Measurements from ENCODE around the gene FOS. TPM values are rescaled to one million over a fixed set of nuclear protein-coding genes. Genes with fewer than 3 reads are reported as not detected.

The FOS gene
- total RNA-seq, 1 experiment from 2014 or later: 5.5 TPM

DNA sequence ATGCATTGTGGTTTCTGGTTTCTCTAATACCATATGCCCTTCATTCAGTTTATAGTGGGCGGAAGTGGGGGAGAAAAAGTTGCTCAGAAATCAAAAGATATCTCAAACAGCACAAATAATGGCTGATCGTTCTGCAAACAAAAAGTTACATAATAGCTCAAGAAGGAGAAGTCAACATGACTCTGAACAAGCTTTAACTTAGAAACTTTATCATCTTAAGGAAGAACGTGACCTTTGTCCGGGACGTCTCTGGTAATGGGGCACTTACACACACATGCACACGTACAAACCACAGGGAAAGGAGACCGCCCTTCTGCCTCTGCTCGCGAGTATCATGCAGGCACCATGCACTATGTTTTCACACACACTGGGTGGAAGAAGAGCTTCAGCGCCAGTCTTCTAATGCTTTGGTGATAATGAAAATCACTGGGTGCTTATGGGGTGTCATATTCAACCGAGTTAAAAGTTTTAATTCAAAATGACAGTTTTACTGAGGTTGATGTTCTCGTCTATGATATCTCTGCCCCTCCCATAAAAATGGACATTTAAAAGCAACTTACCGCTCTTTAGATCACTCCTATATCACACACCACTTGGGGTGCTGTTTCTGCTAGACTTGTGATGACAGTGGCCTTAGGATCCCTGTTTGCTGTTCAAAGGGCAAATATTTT is 4.7 kb downstream of the FOS start:
- no peak overlapping the region for H3K9ac ChIP-seq (ENCODE audit: low read length)
- H3K4me2 ChIP-seq (ENCODE audit: low read depth, low read length, poor library complexity, severe bottlenecking): no peak overlapping the region
- peaks cover 8% of the 10 kb centered on the region; the same call in 1 of the 2 replicates for H4K20me1 ChIP-seq (ENCODE audit: insufficient read depth, low read depth, low read length)
- H3K79me2 ChIP-seq (ENCODE audit: low read length): no peaks in the 10 kb centered on the region
- H3K27ac ChIP-seq (ENCODE audit: low read length): no peak overlapping the region
- H3K9me3 ChIP-seq (ENCODE audit: low read length): no peaks in the 10 kb centered on the region
- peaks cover 11% of the 10 kb centered on the region for H3K4me1 ChIP-seq (ENCODE audit: low read length)
- H3K27me3 ChIP-seq (ENCODE audit: low read length): no peaks in the 10 kb centered on the region
- no peaks in the 10 kb centered on the region for H3K36me3 ChIP-seq (ENCODE audit: insufficient read depth, low read length)
- H3K4me3 ChIP-seq (ENCODE audit: low read length): no peak overlapping the region
- no peaks in the 10 kb centered on the region for H3K9me2 ChIP-seq (replicated peaks; ENCODE audit: insufficient read depth, low read length)
- peak; percentile 63 for DNase-seq
- H2AFZ ChIP-seq (ENCODE audit: low read length): no peak overlapping the region

GRCh38 chr14:75283833-75284563 is 5.4 kb downstream of the FOS start:
- H3K9me2 ChIP-seq (replicated peaks; ENCODE audit: insufficient read depth, low read length): no peaks in the 10 kb centered on the region
- H3K4me2 ChIP-seq (ENCODE audit: low read depth, low read length, poor library complexity, severe bottlenecking): no peak overlapping the region
- no peaks in the 10 kb centered on the region for H3K27me3 ChIP-seq (ENCODE audit: low read length)
- peaks cover 8% of the 10 kb centered on the region; the same call in 1 of the 2 replicates for H4K20me1 ChIP-seq (ENCODE audit: insufficient read depth, low read depth, low read length)
- no peaks in the 10 kb centered on the region for H3K79me2 ChIP-seq (ENCODE audit: low read length)
- no peak overlapping the region for H3K27ac ChIP-seq (ENCODE audit: low read length)
- H3K9ac ChIP-seq (ENCODE audit: low read length): no peak overlapping the region
- peaks cover 7% of the 10 kb centered on the region for H3K4me1 ChIP-seq (ENCODE audit: low read length)
- no peaks in the 10 kb centered on the region for H3K9me3 ChIP-seq (ENCODE audit: low read length)
- no peak overlapping the region for H2AFZ ChIP-seq (ENCODE audit: low read length)
- H3K36me3 ChIP-seq (ENCODE audit: insufficient read depth, low read length): no peaks in the 10 kb centered on the region
- H3K4me3 ChIP-seq (ENCODE audit: low read length): no peak overlapping the region
- DNase-seq: no peak

GRCh38 chr14:75285331-75285730 is 6.7 kb downstream of the FOS start:
- Histone ChIP-seq H3K9ac (ENCODE audit: low read length) (no peak overlapping the region), H3K27ac (ENCODE audit: low read length) (no peak overlapping the region), H3K9me3 (ENCODE audit: low read length) (no peaks in the 10 kb centered on the region), H3K4me1 (ENCODE audit: low read length) (no peaks in the 10 kb centered on the region), H3K36me3 (ENCODE audit: insufficient read depth, low read length) (no peaks in the 10 kb centered on the region), H3K4me3 (ENCODE audit: low read length) (no peak overlapping the region), H2AFZ (ENCODE audit: low read length) (no peak overlapping the region), H4K20me1 (ENCODE audit: insufficient read depth, low read depth, low read length) (no peaks in the 10 kb centered on the region), H3K27me3 (ENCODE audit: low read length) (no peaks in the 10 kb centered on the region), H3K79me2 (ENCODE audit: low read length) (no peaks in the 10 kb centered on the region), H3K9me2 (replicated peaks; ENCODE audit: insufficient read depth, low read length) (no peaks in the 10 kb centered on the region), H3K4me2 (ENCODE audit: low read depth, low read length, poor library complexity, severe bottlenecking) (no peak overlapping the region)
- no peak for DNase-seq

DNA sequence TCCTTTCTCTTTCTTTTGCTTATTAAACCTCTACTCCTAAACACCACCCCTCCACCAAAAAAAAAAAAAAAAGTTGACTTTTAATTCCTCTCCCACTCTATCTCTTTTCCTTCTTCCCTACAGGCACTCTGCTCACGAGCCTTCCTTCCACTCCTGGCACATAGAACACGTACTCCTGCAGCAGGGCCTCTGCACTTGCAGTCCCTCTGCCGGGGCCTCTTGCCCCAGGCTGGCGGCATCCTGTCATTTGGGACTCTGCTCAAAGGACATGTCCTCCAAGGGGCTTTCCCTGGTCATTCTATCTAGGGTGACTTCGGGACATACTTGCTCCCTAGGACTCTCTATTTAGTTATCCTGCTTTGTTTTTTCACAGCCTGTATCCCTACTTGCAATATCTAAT is 7.7 kb downstream of the FOS start:
- Histone ChIP-seq H3K4me1 (ENCODE audit: low read length) (no peaks in the 10 kb centered on the region), H2AFZ (ENCODE audit: low read length) (no peak overlapping the region), H3K4me3 (ENCODE audit: low read length) (no peak overlapping the region), H3K9ac (ENCODE audit: low read length) (no peak overlapping the region), H3K27ac (ENCODE audit: low read length) (no peak overlapping the region), H4K20me1 (ENCODE audit: insufficient read depth, low read depth, low read length) (no peaks in the 10 kb centered on the region), H3K79me2 (ENCODE audit: low read length) (no peaks in the 10 kb centered on the region), H3K36me3 (ENCODE audit: insufficient read depth, low read length) (no peaks in the 10 kb centered on the region), H3K27me3 (ENCODE audit: low read length) (no peaks in the 10 kb centered on the region), H3K9me3 (ENCODE audit: low read length) (no peaks in the 10 kb centered on the region), H3K4me2 (ENCODE audit: low read depth, low read length, poor library complexity, severe bottlenecking) (no peak overlapping the region), H3K9me2 (replicated peaks; ENCODE audit: insufficient read depth, low read length) (no peaks in the 10 kb centered on the region)
- no peak for DNase-seq

DNA sequence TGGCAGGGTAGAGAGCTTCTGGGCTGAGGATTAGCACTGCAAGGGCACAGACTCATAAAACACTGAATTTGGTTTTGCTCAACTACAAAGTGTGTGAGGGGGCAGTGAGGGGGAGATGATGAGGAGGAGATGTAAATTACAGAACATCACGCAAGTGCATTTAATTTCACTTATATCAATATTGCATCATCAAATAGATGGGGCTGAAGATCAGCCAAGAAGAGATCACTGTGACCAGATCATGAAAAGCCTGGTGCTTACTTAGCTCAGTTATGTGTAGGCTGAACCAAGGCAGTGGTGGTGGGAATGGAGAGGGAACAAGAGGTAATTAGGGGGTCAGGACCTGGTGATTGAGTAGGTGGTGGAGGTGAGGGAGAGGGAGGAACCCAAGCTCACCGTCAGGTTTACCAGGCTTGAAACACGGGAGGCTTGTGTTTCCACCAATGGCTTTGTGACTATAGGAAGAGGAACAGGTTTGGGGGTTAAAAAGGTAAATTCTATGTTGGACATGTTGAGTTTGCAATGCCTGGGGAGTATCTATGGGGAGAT is 11.3 kb downstream of the FOS start:
- H3K9me3 ChIP-seq (ENCODE audit: low read length): no peaks in the 10 kb centered on the region
- no peaks in the 10 kb centered on the region for H3K27me3 ChIP-seq (ENCODE audit: low read length)
- no peak overlapping the region for H2AFZ ChIP-seq (ENCODE audit: low read length)
- no peak overlapping the region for H3K9ac ChIP-seq (ENCODE audit: low read length)
- no peak for DNase-seq
- H3K9me2 ChIP-seq (replicated peaks; ENCODE audit: insufficient read depth, low read length): no peaks in the 10 kb centered on the region
- no peaks in the 10 kb centered on the region for H4K20me1 ChIP-seq (ENCODE audit: insufficient read depth, low read depth, low read length)
- peaks cover 12% of the 10 kb centered on the region for H3K4me1 ChIP-seq (ENCODE audit: low read length)
- H3K27ac ChIP-seq (ENCODE audit: low read length): no peak overlapping the region
- H3K4me2 ChIP-seq (ENCODE audit: low read depth, low read length, poor library complexity, severe bottlenecking): no peak overlapping the region
- no peaks in the 10 kb centered on the region for H3K36me3 ChIP-seq (ENCODE audit: insufficient read depth, low read length)
- no peak overlapping the region for H3K4me3 ChIP-seq (ENCODE audit: low read length)
- H3K79me2 ChIP-seq (ENCODE audit: low read length): no peaks in the 10 kb centered on the region

- Histone ChIP-seq H2AFZ (ENCODE audit: low read length) (no peak overlapping the region), H3K36me3 (ENCODE audit: insufficient read depth, low read length) (no peaks in the 10 kb centered on the region), H3K9ac (ENCODE audit: low read length) (no peak overlapping the region), H3K4me3 (ENCODE audit: low read length) (no peak overlapping the region), H3K9me3 (ENCODE audit: low read length) (no peaks in the 10 kb centered on the region), H3K27me3 (ENCODE audit: low read length) (no peaks in the 10 kb centered on the region), H3K4me2 (ENCODE audit: low read depth, low read length, poor library complexity, severe bottlenecking) (no peak overlapping the region), H3K27ac (ENCODE audit: low read length) (no peak overlapping the region), H4K20me1 (ENCODE audit: insufficient read depth, low read depth, low read length) (no peaks in the 10 kb centered on the region), H3K79me2 (ENCODE audit: low read length) (no peaks in the 10 kb centered on the region), H3K9me2 (replicated peaks; ENCODE audit: insufficient read depth, low read length) (no peaks in the 10 kb centered on the region), H3K4me1 (ENCODE audit: low read length) (peaks cover 21% of the 10 kb centered on the region)
- no peak for DNase-seq
Observed at GRCh38 chr14:75290851-75291250, 12.2 kb downstream of the FOS start.

DNA sequence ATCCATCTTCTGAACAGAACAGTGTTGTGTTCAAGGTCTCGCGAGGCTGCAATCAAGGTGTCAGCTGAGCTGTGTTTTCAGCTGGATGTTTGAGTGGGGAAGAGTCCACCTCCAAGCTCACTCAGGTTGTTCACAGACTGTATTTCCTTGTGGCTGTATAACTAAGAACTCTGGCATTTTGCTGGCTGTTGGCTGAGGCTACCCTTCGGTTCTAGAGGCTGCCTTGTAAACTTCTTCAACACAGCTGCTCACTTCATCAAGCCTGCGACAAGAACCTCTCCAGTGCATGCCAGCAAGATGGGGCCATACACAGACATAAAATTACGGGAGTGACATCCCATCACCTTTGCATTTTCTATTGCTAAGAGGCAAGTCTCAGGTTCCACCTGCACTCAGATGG is 12.7 kb downstream of the FOS start:
- H3K4me2 ChIP-seq (ENCODE audit: low read depth, low read length, poor library complexity, severe bottlenecking): no peak overlapping the region
- no peaks in the 10 kb centered on the region for H4K20me1 ChIP-seq (ENCODE audit: insufficient read depth, low read depth, low read length)
- H3K9me2 ChIP-seq (replicated peaks; ENCODE audit: insufficient read depth, low read length): no peaks in the 10 kb centered on the region
- H3K27ac ChIP-seq (ENCODE audit: low read length): no peak overlapping the region
- H2AFZ ChIP-seq (ENCODE audit: low read length): no peak overlapping the region
- no peaks in the 10 kb centered on the region for H3K27me3 ChIP-seq (ENCODE audit: low read length)
- H3K9ac ChIP-seq (ENCODE audit: low read length): no peak overlapping the region
- H3K9me3 ChIP-seq (ENCODE audit: low read length): no peaks in the 10 kb centered on the region
- DNase-seq: no peak
- H3K36me3 ChIP-seq (ENCODE audit: insufficient read depth, low read length): no peaks in the 10 kb centered on the region
- peaks cover 26% of the 10 kb centered on the region for H3K4me1 ChIP-seq (ENCODE audit: low read length)
- no peaks in the 10 kb centered on the region for H3K79me2 ChIP-seq (ENCODE audit: low read length)
- H3K4me3 ChIP-seq (ENCODE audit: low read length): no peak overlapping the region

GRCh38 chr14:75292101-75292563 is 13.5 kb downstream of the FOS start:
- no peak overlapping the region for H3K4me3 ChIP-seq (ENCODE audit: low read length)
- H3K36me3 ChIP-seq (ENCODE audit: insufficient read depth, low read length): no peaks in the 10 kb centered on the region
- DNase-seq: no peak
- no peaks in the 10 kb centered on the region for H3K9me2 ChIP-seq (replicated peaks; ENCODE audit: insufficient read depth, low read length)
- no peak overlapping the region for H3K4me2 ChIP-seq (ENCODE audit: low read depth, low read length, poor library complexity, severe bottlenecking)
- H2AFZ ChIP-seq (ENCODE audit: low read length): no peak overlapping the region
- no peaks in the 10 kb centered on the region for H3K27me3 ChIP-seq (ENCODE audit: low read length)
- H3K9me3 ChIP-seq (ENCODE audit: low read length): no peaks in the 10 kb centered on the region
- H3K4me1 ChIP-seq (ENCODE audit: low read length): peaks cover 27% of the 10 kb centered on the region
- H3K9ac ChIP-seq (ENCODE audit: low read length): no peak overlapping the region
- H4K20me1 ChIP-seq (ENCODE audit: insufficient read depth, low read depth, low read length): no peaks in the 10 kb centered on the region
- no peak overlapping the region for H3K27ac ChIP-seq (ENCODE audit: low read length)
- no peaks in the 10 kb centered on the region for H3K79me2 ChIP-seq (ENCODE audit: low read length)
